GM12878 (cell line): ENCODE results near the gene CUL4A. TPM values are rescaled to one million over a fixed set of nuclear protein-coding genes. Genes with fewer than 3 reads are reported as not detected.
"Not testable (repeated sequence)": the region's sequence is repeated elsewhere in the genome, so short reads cannot be mapped to it uniquely, and the experiment has no call there.

ENCODE experiments used
- ATAC-seq: fragments of 200-7000 bp; cut with Tn5 transposase; 3 replicates; pipeline ENCODE4 v1.9.1; 2020; ENCODE audit warnings: mild to moderate bottlenecking, moderate library complexity
- BruUV-seq: library from RNA; stranded (reverse); fragments of 400-500 nt; replicated peaks from 2 replicates; lab custom pipeline; 2021; lab: Mats Ljungman, UMichigan
- CTCF ChIA-PET: fragments of 300-600 bp; sonication (Branson Sonifier 250); formaldehyde crosslinking; extraction: SDS; loops from one replicate; lab custom pipeline; 2021; ENCODE audit warnings: inconsistent platforms; lab: Yijun Ruan, JAX
- POLR2A ChIA-PET: fragments of 350-600 bp; formaldehyde crosslinking; extraction: SDS; loops from one replicate; lab custom pipeline; 2021; ENCODE audit warnings: inconsistent platforms; lab: Charles Lee
- RAD21 ChIA-PET: fragments of 300-600 bp; sonication (Branson Sonifier 250); formaldehyde crosslinking; loops from one replicate; lab custom pipeline; 2023; ENCODE audit warnings: antibody characterized with exemption; ENCODE audit not compliant: unreplicated experiment; lab: Charles Lee
- SMC1A ChIA-PET: fragments of 300-600 bp; sonication (Branson Sonifier 250); formaldehyde crosslinking; loops from one replicate; lab custom pipeline; 2023; ENCODE audit not compliant: unreplicated experiment, uncharacterized antibody; lab: Charles Lee
- DNase-seq: peaks from one replicate; pipeline ENCODE4 v3.0.0-alpha.2; 2011; ENCODE audit warnings: low read depth, low spot score
- FAIRE-seq: peaks from 3 replicates; lab custom pipeline; 2011; peaks lifted over from hg19 to GRCh38; lab: Jason Lieb, UNC
- H2AFZ ChIP-seq: 2 replicates; pipeline ENCODE4 v1.6.0; 2011; ENCODE audit warnings: low read depth, low read length, control low read depth; ENCODE audit not compliant: control insufficient read depth
- H3K27ac ChIP-seq: 2 replicates; pipeline ENCODE4 v1.5.1; 2011; ENCODE audit warnings: control low read depth; ENCODE audit not compliant: control insufficient read depth, insufficient read depth
- H3K27me3 ChIP-seq, 2 experiments: replicated peaks in 1 of 2; 2 replicates each; pipeline versions ENCODE4 v1.6.0 to v1.6.1; 2011; ENCODE audit warnings: low read length in 1 of 2; ENCODE audit not compliant: control insufficient read depth in 2 of 2, insufficient read depth in 2 of 2
- H3K36me3 ChIP-seq, 2 experiments: 2 replicates each; pipeline ENCODE4 v1.5.1; 2011; ENCODE audit warnings: low read length in 1 of 2; ENCODE audit not compliant: control insufficient read depth in 2 of 2, insufficient read depth in 2 of 2
- H3K4me1 ChIP-seq: 2 replicates; pipeline ENCODE4 v1.6.1; 2011; ENCODE audit warnings: mild to moderate bottlenecking, low read length, moderate library complexity, mixed read lengths; ENCODE audit not compliant: control insufficient read depth, insufficient read depth
- H3K4me2 ChIP-seq: 2 replicates; pipeline ENCODE4 v1.6.0; 2011; ENCODE audit warnings: control low read depth; ENCODE audit not compliant: control insufficient read depth, insufficient read depth
- H3K4me3 ChIP-seq: fragments of 200-600 bp; sonication (generic); 2 replicates; pipeline ENCODE4 v1.5.1; 2016
- H3K79me2 ChIP-seq: 2 replicates; pipeline ENCODE4 v1.6.0; 2011; ENCODE audit warnings: low read length; ENCODE audit not compliant: control insufficient read depth, insufficient read depth
- H3K9ac ChIP-seq: 2 replicates; pipeline ENCODE4 v1.8.0; 2011; ENCODE audit warnings: low read length, control low read depth, mixed read lengths; ENCODE audit not compliant: control insufficient read depth, insufficient read depth
- H3K9me3 ChIP-seq: replicated peaks from 3 replicates; pipeline ENCODE4 v1.5.1; 2011; ENCODE audit warnings: mild to moderate bottlenecking, low read length; ENCODE audit not compliant: control insufficient read depth, insufficient read depth
- H4K20me1 ChIP-seq: 2 replicates; pipeline ENCODE4 v1.6.0; 2011; ENCODE audit not compliant: control insufficient read depth, insufficient read depth
- BCLAF1 ChIP-seq: fragments of 450-650 bp; IDR thresholded peaks from 2 replicates; pipeline ENCODE4 v1.6.1; 2017; ENCODE audit warnings: antibody characterized with exemption, mild to moderate bottlenecking, moderate library complexity
- BRCA1 ChIP-seq: IDR thresholded peaks from 2 replicates; pipeline ENCODE4 v1.6.1; 2011; ENCODE audit warnings: low read depth, low read length, improper control_type of control experiment
- CBFB ChIP-seq: IDR thresholded peaks from 2 replicates; pipeline ENCODE4 v1.6.1; 2016; ENCODE audit warnings: antibody characterized with exemption, low read depth
- HCFC1 ChIP-seq: fragments of 150-350 bp; IDR thresholded peaks from 2 replicates; pipeline ENCODE4 v1.6.1; 2014; ENCODE audit warnings: low read length
- IRF5 ChIP-seq: fragments of 450-650 bp; IDR thresholded peaks from 2 replicates; pipeline ENCODE4 v1.6.1; 2017; ENCODE audit warnings: borderline replicate concordance
- NBN ChIP-seq: fragments of 450-650 bp; IDR thresholded peaks from 2 replicates; pipeline ENCODE4 v1.6.1; 2016
- SIX5 ChIP-seq: IDR thresholded peaks from 2 replicates; pipeline ENCODE4 v1.6.1; 2011; ENCODE audit warnings: mild to moderate bottlenecking, low read depth, low read length, moderate library complexity; ENCODE audit not compliant: severe bottlenecking
- WGBS: methylation state at CpG from one replicate; pipeline ENCODE4 v1.1.6; 2016; ENCODE audit warnings: low lambda C conversion rate; ENCODE audit not compliant: insufficient replicate concordance, insufficient coverage; ENCODE audit errors: missing lambda C conversion rate; 5-methylcytosine and 5-hydroxymethylcytosine counted together
- in situ Hi-C: fragments of 300-500 bp; cut with MboI; formaldehyde crosslinking; loops from 9 replicates; pipeline ENCODE4 v1.14.3; 2018; ENCODE audit warnings: mixed read lengths
- intact Hi-C: fragments of 100-400 bp; cut with micrococcal nuclease; formaldehyde crosslinking; loops from one replicate; pipeline ENCODE4 v1.14.2; 2022; ENCODE audit not compliant: unreplicated experiment
- polyA plus RNA-seq, 11 experiments: library from polyadenylated mRNA; depleted of rRNA in 4 of 11; unstranded in 6 of 11; stranded (reverse) in 5 of 11; fragments of >200 nt; fragmentation: Nextera tagmentation in 4 of 11; fragmentation: Illumina TruSeq in 1 of 11; extraction: Ambion mirVana in 4 of 11; extraction: Trizol in 1 of 11; gene quantifications; 1 replicate in 1 of 11; 2 replicates in 10 of 11; pipeline versions ENCODE4 v1.2.1 to v1.2.3, GENCODE V29; 2011 to 2016; ENCODE audit warnings: inconsistent platforms in 2 of 11, missing spikeins in 2 of 11, low read depth in 1 of 11
- total RNA-seq, 4 experiments: library from RNA; depleted of rRNA in 3 of 4; stranded (reverse); fragments of >200 nt in 3 of 4; fragmentation: Illumina TruSeq in 1 of 4; extraction: Trizol in 1 of 4; gene quantifications; 2 replicates each; pipeline versions ENCODE4 v1.2.1 to v1.2.3, GENCODE V29; 2013 to 2021
- TF ChIP-seq, protein P1 (sequence below): fragments of 450-650 bp; IDR thresholded peaks from 2 replicates; pipeline ENCODE4 v1.6.1; 2018; ENCODE audit warnings: borderline replicate concordance, mild to moderate bottlenecking; ENCODE audit not compliant: partially characterized antibody

CUL4A gene
- total and polyA plus RNA-seq, 10 of the 15 experiments (the other 5 are each of a cell fraction or from before 2014, with no cell fraction given): 19.7 to 74.3 (median 55.6) TPM

DNA sequence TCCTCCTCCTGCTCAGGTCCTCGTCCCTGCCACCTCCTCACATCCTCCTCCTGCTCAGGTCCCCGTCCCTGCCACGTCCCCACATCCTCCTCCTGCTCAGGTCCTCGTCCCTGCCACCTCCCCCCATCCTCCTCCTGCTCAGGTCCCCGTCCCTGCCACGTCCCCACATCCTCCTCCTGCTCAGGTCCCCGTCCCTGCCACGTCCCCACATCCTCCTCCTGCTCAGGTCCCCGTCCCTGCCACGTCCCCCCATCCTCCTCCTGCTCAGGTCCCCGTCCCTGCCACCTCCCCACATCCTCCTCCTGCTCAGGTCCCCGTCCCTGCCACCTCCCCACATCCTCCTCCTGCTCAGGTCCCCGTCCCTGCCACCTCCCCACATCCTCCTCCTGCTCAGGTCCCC, 47.4 kb upstream of the CUL4A start:
- H3K79me2 ChIP-seq, ATAC-seq, H3K36me3 ChIP-seq, H3K4me3 ChIP-seq, DNase-seq, H4K20me1 ChIP-seq, H3K27ac ChIP-seq, BruUV-seq, H3K9me3 ChIP-seq, in situ Hi-C loops, H3K27me3 ChIP-seq, FAIRE-seq, H3K4me2 ChIP-seq, RAD21 ChIA-PET, SMC1A ChIA-PET, intact Hi-C loops, H3K9ac ChIP-seq, H3K4me1 ChIP-seq, POLR2A ChIA-PET, CTCF ChIA-PET, H2AFZ ChIP-seq: not testable (repeated sequence)
- WGBS: 0% methylated on average over 2 of the region's 13 CpGs

DNA sequence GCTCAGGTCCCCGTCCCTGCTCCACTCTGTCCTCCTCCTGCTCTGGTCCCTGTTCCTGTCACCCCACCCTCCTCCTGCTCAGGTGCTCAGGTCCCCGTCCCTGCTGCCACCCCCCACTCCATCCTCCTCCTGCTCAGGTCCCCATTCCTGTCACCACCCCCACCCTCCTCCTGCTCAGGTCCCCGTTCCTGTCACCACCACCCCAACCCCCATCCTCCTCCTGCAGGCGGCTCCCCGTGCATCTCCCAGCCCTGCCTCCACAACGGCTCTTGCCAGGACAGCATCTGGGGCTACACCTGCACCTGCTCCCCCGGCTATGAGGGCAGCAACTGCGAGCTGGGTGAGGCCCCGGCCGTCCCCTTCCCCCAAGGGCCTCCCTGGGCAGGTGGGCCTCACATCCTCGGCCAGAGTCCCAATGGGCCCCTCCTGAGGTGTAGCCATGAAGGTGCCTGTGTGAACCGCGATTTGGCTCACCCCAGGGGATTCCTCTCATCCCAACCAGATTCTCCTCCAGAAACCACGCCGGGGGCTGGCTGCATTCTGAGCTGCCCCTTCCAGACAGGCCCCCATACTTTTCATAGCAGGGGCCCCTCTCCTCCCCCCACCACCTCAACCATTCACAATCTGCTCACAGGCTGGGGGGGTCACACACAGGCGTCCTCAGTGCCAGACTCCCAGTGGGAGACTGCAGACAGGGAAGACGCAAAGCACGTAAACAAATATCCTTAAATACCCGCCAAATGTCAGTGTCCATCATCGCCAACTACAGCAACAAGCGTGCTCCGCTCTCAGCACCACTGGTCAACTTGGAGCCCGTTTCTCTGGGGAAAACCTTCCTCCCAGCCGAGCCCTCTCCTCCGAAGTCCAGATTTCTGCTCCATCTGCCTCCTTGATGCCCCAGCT, 46.4 kb upstream of the CUL4A start:
- SMC1A ChIA-PET: no interaction called here
- CTCF ChIA-PET: no interaction called here
- Histone ChIP-seq H3K27ac (no peak overlapping the region), H4K20me1 (no peaks in the 10 kb centered on the region), H3K4me3 (no peak overlapping the region), H2AFZ (no peak overlapping the region), H3K36me3 (no peaks in the 10 kb centered on the region), H3K4me1 (no peaks in the 10 kb centered on the region), H3K9me3 (no peaks in the 10 kb centered on the region), H3K79me2 (no peaks in the 10 kb centered on the region), H3K9ac (no peak overlapping the region), H3K4me2 (0 out of 2 replicates have a peak overlapping the region, but pooled peaks have one; percentile 17), H3K27me3 (no peaks in the 10 kb centered on the region)
- no peak for FAIRE-seq
- 41% methylated on average over 22 of the region's 25 CpGs for WGBS
- POLR2A ChIA-PET: interaction anchor here (0.6 kb wide), 1 partner anchor 175 kb away, joined by 7 read pairs; no protein-coding TSS in a partner anchor
- RAD21 ChIA-PET: no interaction called here
- peak; percentile 27; the same call in 2 of the 3 replicates for ATAC-seq
- intact Hi-C loops (no loop called here), in situ Hi-C loops (no loop called here)
- BruUV-seq: no TSS peak
- DNase-seq: no peak
- TF ChIP-seq BRCA1 (no peak), IRF5 (no peak), SIX5 (no peak), HCFC1 (no peak), CBFB (no peak), NBN (no peak), BCLAF1 (no peak)
- TF ChIP-seq, protein P1, sequence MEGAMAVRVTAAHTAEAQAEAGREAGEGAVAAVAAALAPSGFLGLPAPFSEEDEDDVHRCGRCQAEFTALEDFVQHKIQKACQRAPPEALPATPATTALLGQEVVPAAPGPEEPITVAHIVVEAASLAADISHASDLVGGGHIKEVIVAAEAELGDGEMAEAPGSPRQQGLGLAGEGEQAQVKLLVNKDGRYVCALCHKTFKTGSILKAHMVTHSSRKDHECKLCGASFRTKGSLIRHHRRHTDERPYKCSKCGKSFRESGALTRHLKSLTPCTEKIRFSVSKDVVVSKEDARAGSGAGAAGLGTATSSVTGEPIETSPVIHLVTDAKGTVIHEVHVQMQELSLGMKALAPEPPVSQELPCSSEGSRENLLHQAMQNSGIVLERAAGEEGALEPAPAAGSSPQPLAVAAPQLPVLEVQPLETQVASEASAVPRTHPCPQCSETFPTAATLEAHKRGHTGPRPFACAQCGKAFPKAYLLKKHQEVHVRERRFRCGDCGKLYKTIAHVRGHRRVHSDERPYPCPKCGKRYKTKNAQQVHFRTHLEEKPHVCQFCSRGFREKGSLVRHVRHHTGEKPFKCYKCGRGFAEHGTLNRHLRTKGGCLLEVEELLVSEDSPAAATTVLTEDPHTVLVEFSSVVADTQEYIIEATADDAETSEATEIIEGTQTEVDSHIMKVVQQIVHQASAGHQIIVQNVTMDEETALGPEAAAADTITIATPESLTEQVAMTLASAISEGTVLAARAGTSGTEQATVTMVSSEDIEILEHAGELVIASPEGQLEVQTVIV: no peak
